Testis (tissue), 3 donors: Measurements from ENCODE around the gene SFXN1. TPM values are rescaled to one million over a fixed set of nuclear protein-coding genes. Genes with fewer than 3 reads are reported as not detected.

ENCODE experiments used
- DNase-seq: peaks from one replicate; pipeline ENCODE4 v3.0.0-alpha.2; 2019
- H3K27ac ChIP-seq, 2 donors: fragments of 200-600 bp; sonication (generic); one replicate each; pipeline ENCODE4 v1.5.1; 2019
- H3K27me3 ChIP-seq: fragments of 200-600 bp; sonication (generic); one replicate; pipeline ENCODE4 v1.5.1; 2019
- H3K36me3 ChIP-seq: fragments of 200-600 bp; sonication (generic); one replicate; pipeline ENCODE4 v1.5.1; 2017; ENCODE audit warnings: low read depth; ENCODE audit errors: missing control alignments
- H3K4me1 ChIP-seq: fragments of 200-600 bp; sonication (generic); one replicate; pipeline ENCODE4 v1.5.1; 2019
- H3K4me3 ChIP-seq, 2 donors: fragments of 200-600 bp; sonication (generic); one replicate each; pipeline ENCODE4 v1.5.1; 2017 to 2019
- H3K9me3 ChIP-seq: fragments of 200-600 bp; sonication (generic); one replicate; pipeline ENCODE4 v1.5.1; 2017
- CTCF ChIP-seq, 3 experiments: fragments of 450-650 bp in 2 of 3; fragments of 200-600 bp in 1 of 3; sonication (generic) in 1 of 3; IDR thresholded peaks; one replicate each; pipeline ENCODE4 v1.5.1; 2016 to 2019; ENCODE audit warnings: antibody characterized with exemption in 3 of 3, mild to moderate bottlenecking in 2 of 3, moderate library complexity in 1 of 3
- POLR2A ChIP-seq: fragments of 450-650 bp; IDR thresholded peaks from one replicate; pipeline ENCODE4 v1.6.1; 2017; ENCODE audit warnings: antibody characterized with exemption, mild to moderate bottlenecking, moderate library complexity
- WGBS, 2 donors: methylation state at CpG; one replicate each; pipeline ENCODE4 v1.1.5; 2018; 5-methylcytosine and 5-hydroxymethylcytosine counted together
- intact Hi-C: fragments of 100-400 bp; cut with DNase I; formaldehyde crosslinking; loops from one replicate; pipeline ENCODE4 v1.15.1; 2023; ENCODE audit warnings: low total_unique reads
- polyA plus RNA-seq: library from polyadenylated mRNA; stranded (reverse); fragments of 350-450 nt; fragmentation: Illumina TruSeq; extraction: RNeasy Lipid Tissue Mini Kit (QIAGEN cat#74804); gene quantifications from one replicate; pipeline ENCODE4 v1.2.3, GENCODE V29; 2014; ENCODE audit warnings: low read depth, low replicate concordance; ENCODE audit not compliant: insufficient read depth
- total RNA-seq, 2 donors: library from RNA; depleted of rRNA; stranded (reverse); fragments of >200 nt; gene quantifications; one replicate each; pipeline ENCODE4 v1.2.3, GENCODE V29; 2016

SFXN1 gene
- total and polyA plus RNA-seq, 3 donors from 2014 or later: 22.6 to 44.5 (median 29.3) TPM

- 33 to 43% methylated on average over 15 of the region's 15 CpGs for WGBS, 2 donors
- DNase-seq: no peak
- Histone ChIP-seq H3K36me3 (no peaks in the 10 kb centered on the region), H3K4me1 (no peaks in the 10 kb centered on the region), H3K4me3 (no peak overlapping the region), H3K9me3 (no peaks in the 10 kb centered on the region), H3K27ac (no peak overlapping the region), H3K27me3 (no peaks in the 10 kb centered on the region)
- intact Hi-C loops: no loop called here
- no peak for TF ChIP-seq CTCF (IDR thresholded peaks at IDR 0.05)
- no peak for TF ChIP-seq POLR2A
Measured at GRCh38 chr5:175573493-175574269, 95.3 kb downstream of the SFXN1 start.

- Histone ChIP-seq H3K27ac (no peak overlapping the region), H3K4me1 (no peaks in the 10 kb centered on the region), H3K27me3 (no peaks in the 10 kb centered on the region), H3K4me3 (no peak overlapping the region), H3K9me3 (no peaks in the 10 kb centered on the region), H3K36me3 (no peaks in the 10 kb centered on the region)
- 88 to 94% methylated on average over 2 of the region's 2 CpGs for whole genome bisulfite sequencing, 2 donors
- intact Hi-C loops: no loop called here
- DNase-seq: no peak
- TF ChIP-seq CTCF (IDR thresholded peaks at IDR 0.05): no peak
- TF ChIP-seq POLR2A: no peak
Measured at GRCh38 chr5:175575301-175575700, 96.9 kb downstream of the SFXN1 start.

GRCh38 chr5:175576096-175576495 is 97.7 kb downstream of the SFXN1 start:
- WGBS, 2 donors: 92 to 98% methylated on average over 7 of the region's 7 CpGs
- Histone ChIP-seq H3K27me3 (no peaks in the 10 kb centered on the region), H3K4me1 (no peaks in the 10 kb centered on the region), H3K4me3 (no peak overlapping the region), H3K27ac (no peak overlapping the region), H3K9me3 (no peaks in the 10 kb centered on the region), H3K36me3 (no peaks in the 10 kb centered on the region)
- no peak for DNase-seq
- intact Hi-C loops: no loop called here
- TF ChIP-seq CTCF (IDR thresholded peaks at IDR 0.05): no peak
- no peak for TF ChIP-seq POLR2A

- TF ChIP-seq CTCF (IDR thresholded peaks at IDR 0.05): no peak
- no peak for TF ChIP-seq POLR2A
- WGBS, 2 donors: 77 to 91% methylated on average over 6 of the region's 6 CpGs
- intact Hi-C loops: no loop called here
- Histone ChIP-seq H3K27ac (no peak overlapping the region), H3K27me3 (no peaks in the 10 kb centered on the region), H3K36me3 (no peaks in the 10 kb centered on the region), H3K9me3 (no peaks in the 10 kb centered on the region), H3K4me1 (no peaks in the 10 kb centered on the region), H3K4me3 (no peak overlapping the region)
- no peak for DNase-seq
Measured at GRCh38 chr5:175576591-175576990, 98.2 kb downstream of the SFXN1 start.

Other genes with a start within 250 kb of the SFXN1 start
- gene DRD1, start 34.4 kb upstream of the SFXN1 start, total RNA-seq: under 1 TPM; 0.06 to 0.08 TPM
- 0.21 TPM for gene DRD1, start 34.4 kb upstream of the SFXN1 start, polyA plus RNA-seq
- gene HRH2, start 179.5 kb downstream of the SFXN1 start, total RNA-seq: 1 to 10 TPM in 1 of 2 donors, under 1 TPM in 1; 0.47 to 1.4 TPM
- 1.3 TPM for gene HRH2, start 179.5 kb downstream of the SFXN1 start, polyA plus RNA-seq